ENCODE data around the gene BID.
"Not testable (repeated sequence)": the region's sequence is repeated elsewhere in the genome, so short reads cannot be mapped to it uniquely, and the experiment has no call there.

BID gene

DNA sequence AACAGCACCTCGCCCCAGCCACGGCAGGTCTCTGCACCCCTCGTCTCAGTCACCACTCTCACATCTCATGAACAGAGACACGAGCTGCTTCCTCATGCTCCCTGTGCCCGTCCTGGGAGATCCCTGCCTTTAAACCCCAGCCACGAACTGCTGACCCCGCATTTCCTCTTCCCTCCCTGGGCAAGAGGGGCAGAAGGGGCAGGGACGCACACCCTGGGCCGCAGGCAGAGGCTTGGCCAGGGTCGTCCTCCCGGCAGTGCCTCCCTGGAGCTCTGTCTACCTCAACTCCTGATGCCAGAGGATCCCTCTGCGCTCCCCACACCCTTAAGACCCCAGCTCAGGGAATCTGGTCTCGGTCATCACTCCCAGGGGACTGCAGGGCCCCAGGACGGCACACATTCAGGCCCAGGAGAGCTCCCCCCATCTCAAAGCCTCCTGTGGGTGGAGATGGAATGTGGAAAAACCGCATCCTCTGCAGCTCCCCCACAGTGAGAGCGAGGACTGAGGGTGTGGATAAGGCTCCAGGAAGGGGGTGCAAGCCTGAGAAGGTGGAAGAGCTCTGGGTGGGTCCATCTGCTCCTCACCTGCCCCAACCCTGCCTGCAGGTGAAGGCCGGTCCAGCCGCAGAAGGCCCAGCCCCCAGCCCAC lies 1.2 kb downstream of the BID start:
- no peak for DNase-seq (ENCODE audit: low read depth, low spot score)
- H3K27ac ChIP-seq: no peak overlapping the region

- H3K27ac ChIP-seq: no peak overlapping the region
- DNase-seq (ENCODE audit: low read depth, low spot score): no peak
These were observed 1.9 kb downstream of the BID start for GRCh38 chr22:17772249-17772957.

DNA sequence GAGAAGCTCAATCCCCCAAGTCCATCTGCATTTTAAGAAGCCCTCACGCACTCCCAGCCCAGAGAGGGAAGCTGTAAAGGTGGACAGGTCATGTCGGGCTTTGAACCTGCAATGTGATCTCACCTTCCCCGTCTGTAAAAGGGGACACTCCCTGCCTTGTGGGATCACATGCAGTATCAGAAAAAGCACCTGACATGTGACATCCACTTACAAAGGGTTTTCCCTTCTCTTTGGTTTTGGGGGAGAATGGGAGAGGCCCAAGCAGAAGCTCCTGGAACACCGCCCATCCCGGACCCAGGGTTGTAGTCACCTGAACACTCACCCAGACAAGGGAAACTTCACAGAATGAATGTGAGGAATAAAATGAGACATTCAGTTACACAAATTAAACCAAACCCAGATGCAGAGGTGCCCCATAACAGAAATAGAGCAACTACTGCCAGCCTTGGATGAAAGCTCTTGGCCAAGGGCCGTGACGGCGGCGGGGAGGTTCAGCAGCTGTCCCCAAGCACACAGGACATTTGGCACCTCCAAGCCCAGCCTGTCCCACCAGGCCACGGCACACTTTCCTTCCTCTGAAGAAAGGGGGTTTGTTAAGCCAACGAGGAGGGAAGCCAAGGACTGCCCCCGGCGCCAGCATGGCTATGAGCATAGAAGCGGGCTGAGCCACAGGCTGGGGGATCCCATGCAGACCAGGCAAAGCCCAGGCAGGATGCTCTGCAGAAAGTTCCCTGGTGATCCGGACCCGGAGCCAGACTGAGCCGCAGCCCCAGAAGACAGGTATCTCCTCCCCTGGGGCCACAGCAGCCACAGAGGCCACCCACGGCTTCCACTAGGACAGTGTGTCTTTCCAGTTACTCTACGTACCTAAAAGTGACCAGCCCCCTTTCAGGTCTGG lies 3.8 kb downstream of the BID start:
- H3K27ac ChIP-seq: no peak overlapping the region
- no peak for DNase-seq (ENCODE audit: low read depth, low spot score)

GRCh38 chr22:17769716-17770082 lies 4.6 kb downstream of the BID start:
- H3K27ac ChIP-seq: no peak overlapping the region
- no peak for DNase-seq (ENCODE audit: low read depth, low spot score)

- no peak for DNase-seq (ENCODE audit: low read depth, low spot score)
- no peak overlapping the region for H3K27ac ChIP-seq
These were observed 5.1 kb downstream of the BID start for GRCh38 chr22:17769013-17769715.

- no peak overlapping the region for H3K27ac ChIP-seq
- no peak for DNase-seq (ENCODE audit: low read depth, low spot score)
These were observed 6.8 kb downstream of the BID start for GRCh38 chr22:17767233-17768065.

- DNase-seq (ENCODE audit: low read depth, low spot score): not testable (repeated sequence)
These were observed 9.4 kb downstream of the BID start for GRCh38 chr22:17764852-17765251.

GRCh38 chr22:17764036-17764435 lies 10.2 kb downstream of the BID start:
- H3K27ac ChIP-seq: no peak overlapping the region
- no peak for DNase-seq (ENCODE audit: low read depth, low spot score)

More at GRCh38 chr22:17764852-17765251, 9.4 kb downstream of the BID start:
- H3K27ac ChIP-seq: not testable (repeated sequence)

- DNase-seq (ENCODE audit: low read depth, low spot score); H3K27ac ChIP-seq: not testable (repeated sequence)
These were observed 10.8 kb downstream of the BID start for GRCh38 chr22:17763442-17763841.

DNA sequence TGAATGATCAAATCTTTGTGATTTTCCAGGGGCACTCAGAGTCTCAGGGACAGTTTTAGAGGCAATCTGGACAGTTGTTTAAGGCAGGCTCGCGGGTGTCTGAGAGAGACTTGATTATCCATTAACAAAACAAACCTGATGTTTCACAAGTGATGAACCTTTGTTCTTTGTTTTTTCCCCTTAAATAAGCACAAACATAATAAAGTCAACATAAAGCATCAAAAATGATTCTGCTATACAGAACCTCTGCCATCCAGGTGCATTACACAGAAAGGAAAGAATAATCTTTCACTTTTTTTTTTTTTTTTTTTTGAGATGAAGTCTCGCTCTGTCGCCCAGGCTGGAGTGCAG lies 13.2 kb downstream of the BID start:
- no peak for DNase-seq (ENCODE audit: low read depth, low spot score)
- H3K27ac ChIP-seq: no peak overlapping the region

- H3K27ac ChIP-seq: no peak overlapping the region
- no peak for DNase-seq (ENCODE audit: low read depth, low spot score)
These were observed 19.9 kb downstream of the BID start for GRCh38 chr22:17754233-17754925.

- H3K27ac ChIP-seq: no peak overlapping the region
- no peak for DNase-seq (ENCODE audit: low read depth, low spot score)
These were observed 20.8 kb downstream of the BID start for GRCh38 chr22:17753401-17753989.

DNA sequence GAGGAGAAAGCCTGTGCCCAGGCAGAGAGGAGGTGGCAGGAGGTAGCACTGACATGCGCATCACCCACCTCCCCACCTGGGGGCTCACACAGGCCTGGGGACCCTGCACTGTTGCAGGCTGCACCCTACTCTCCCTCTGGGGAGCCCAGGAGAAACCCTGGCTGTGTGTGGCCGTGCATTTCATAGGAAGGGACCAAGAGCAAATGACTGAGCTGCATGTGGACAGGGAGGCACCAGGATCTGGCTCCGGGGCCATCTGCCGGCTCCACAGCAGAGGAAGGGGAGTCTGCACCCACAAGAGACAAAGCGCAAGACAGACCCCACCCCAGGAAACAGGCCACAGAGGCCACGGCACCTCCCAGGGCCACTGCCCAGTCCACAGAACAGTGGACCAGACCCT lies 22.7 kb downstream of the BID start:
- no peak for DNase-seq (ENCODE audit: low read depth, low spot score)
- no peak overlapping the region for H3K27ac ChIP-seq

DNA sequence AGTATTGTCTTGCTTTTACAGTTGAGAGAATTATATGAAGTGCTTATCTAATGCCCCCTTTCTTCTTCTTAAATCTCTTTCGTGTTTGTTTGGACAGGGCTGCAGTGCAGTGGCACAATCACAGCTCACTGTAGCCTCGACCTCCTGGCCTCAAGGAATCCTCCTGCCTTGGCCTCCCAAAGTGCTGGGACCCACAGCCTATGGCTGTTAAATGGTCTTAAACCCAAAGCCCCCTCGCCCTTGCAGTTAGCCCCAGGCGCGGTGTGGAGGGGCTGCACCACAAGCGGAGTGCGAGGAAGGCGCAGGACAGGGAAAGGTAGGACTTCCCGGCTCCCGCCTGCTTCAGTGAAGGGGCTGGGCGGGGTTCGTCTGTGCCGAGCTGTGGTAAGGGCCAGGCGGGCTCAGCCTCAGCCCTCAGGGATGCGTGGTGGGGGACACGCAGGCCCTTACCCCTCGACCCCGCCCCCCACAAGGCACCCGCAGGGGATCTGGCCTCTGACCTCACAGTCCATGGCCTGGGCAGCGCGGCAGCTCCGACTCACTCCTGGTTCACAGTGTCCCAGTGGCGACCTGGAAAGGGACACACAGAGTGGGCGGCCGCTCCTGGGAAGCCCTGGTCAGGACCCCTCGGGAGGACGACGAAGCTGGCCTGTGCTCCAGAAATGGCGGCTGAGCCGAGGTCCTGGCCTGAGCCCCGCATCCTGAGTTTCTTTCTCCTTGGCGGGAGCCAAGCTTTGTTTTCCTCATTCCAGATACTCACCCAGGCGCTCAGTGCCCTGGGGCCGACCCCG lies 24.5 kb downstream of the BID start:
- no peak for DNase-seq (ENCODE audit: low read depth, low spot score)
- no peak overlapping the region for H3K27ac ChIP-seq

- H3K27ac ChIP-seq: no peak overlapping the region
- DNase-seq (ENCODE audit: low read depth, low spot score): no peak
These were observed 25.5 kb downstream of the BID start for GRCh38 chr22:17748555-17749353.

DNA sequence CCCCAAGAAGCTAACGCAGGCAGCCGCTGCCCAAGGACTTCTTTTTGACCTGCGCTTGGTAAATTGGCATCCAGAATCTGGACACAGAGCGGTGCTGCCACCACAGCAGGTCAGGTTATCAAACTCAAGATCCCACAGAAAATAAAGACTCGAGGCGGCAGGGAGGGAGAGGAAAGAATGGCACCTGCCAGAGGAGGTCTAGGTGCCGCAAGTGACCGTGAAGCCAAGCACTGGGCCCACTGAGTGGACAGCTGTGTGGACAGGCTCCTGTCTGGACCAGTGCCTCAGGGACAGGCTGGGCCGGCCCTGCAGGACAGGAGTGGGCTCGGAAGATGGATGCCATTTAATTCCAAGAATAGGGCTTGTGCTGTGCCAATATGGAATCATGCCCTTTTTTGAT lies 27.4 kb downstream of the BID start:
- no peak for DNase-seq (ENCODE audit: low read depth, low spot score)
- H3K27ac ChIP-seq: no peak overlapping the region

DNA sequence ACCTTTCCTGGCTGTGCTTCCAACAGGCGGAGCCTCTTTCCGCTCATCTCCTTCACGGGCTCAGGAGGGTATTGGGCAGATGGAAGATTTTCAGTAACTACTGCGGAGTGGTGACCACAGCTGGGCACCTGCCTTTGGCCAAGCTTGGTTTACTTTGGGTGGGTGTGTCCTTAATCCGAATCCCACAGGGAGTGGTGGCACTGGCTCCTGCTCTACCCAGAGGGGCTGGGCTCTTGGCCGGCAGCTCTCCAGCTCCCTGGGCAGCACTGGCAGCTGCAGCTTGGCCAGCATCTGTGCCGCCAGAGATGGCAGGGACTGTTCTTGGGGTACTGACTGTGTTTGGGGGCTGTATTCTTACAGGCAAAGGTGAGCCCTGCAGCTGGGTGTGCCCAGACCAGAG lies 29.8 kb downstream of the BID start:
- no peak for DNase-seq (ENCODE audit: low read depth, low spot score)
- H3K27ac ChIP-seq: no peak overlapping the region

Measured in epithelial cell of prostate (primary cell).